Upper lobe of left lung (tissue), 6 donors: ENCODE results near the gene INPP4B. TPM values are rescaled to one million over a fixed set of nuclear protein-coding genes. Genes with fewer than 3 reads are reported as not detected.

Experiments
- ATAC-seq, 2 donors: fragments of 200-7000 bp; cut with Tn5 transposase; one replicate each; pipeline ENCODE4 v1.9.1; 2022; ENCODE audit warnings: mild to moderate bottlenecking in 2 of 2, moderate library complexity in 2 of 2; ENCODE audit not compliant: low FRiP score in 2 of 2
- DNase-seq, 2 donors: peaks; one replicate each; pipeline ENCODE4 v3.0.0-alpha.2; 2019 to 2020
- H3K27ac ChIP-seq, 4 donors: fragments of 200-600 bp; sonication (generic); one replicate each; pipeline ENCODE4 v1.5.1; 2016 to 2019
- H3K27me3 ChIP-seq, 4 donors: fragments of 200-600 bp; sonication (generic); one replicate each; pipeline ENCODE4 v1.5.1; 2017 to 2019
- H3K36me3 ChIP-seq, 4 donors: fragments of 200-600 bp; sonication (generic); one replicate each; pipeline ENCODE4 v1.5.1; 2016 to 2019
- H3K4me1 ChIP-seq, 4 donors: fragments of 200-600 bp; sonication (generic); one replicate each; pipeline ENCODE4 v1.5.1; 2018 to 2019
- H3K4me3 ChIP-seq, 4 donors: fragments of 200-600 bp; sonication (generic); one replicate each; pipeline ENCODE4 v1.5.1; 2017 to 2019; ENCODE audit warnings: mild to moderate bottlenecking in 2 of 4, moderate library complexity in 1 of 4
- H3K9me3 ChIP-seq, 4 donors: fragments of 200-600 bp; sonication (generic); one replicate each; pipeline ENCODE4 v1.5.1; 2018 to 2019
- EP300 ChIP-seq, 4 donors: sonication (generic); formaldehyde crosslinking; IDR thresholded peaks; one replicate each; pipeline ENCODE4 v1.5.1; 2017; ENCODE audit warnings: antibody characterized with exemption in 4 of 4, control low read depth in 2 of 4
- POLR2A ChIP-seq, 4 donors: fragments of 450-650 bp; IDR thresholded peaks; one replicate each; pipeline ENCODE4 v1.5.1; 2016 to 2017; ENCODE audit warnings: antibody characterized with exemption in 4 of 4, mild to moderate bottlenecking in 2 of 4
- POLR2AphosphoS5 ChIP-seq, 2 donors: sonication (generic); formaldehyde crosslinking; IDR thresholded peaks; one replicate each; pipeline ENCODE4 v1.5.1; 2017; ENCODE audit warnings: antibody characterized with exemption in 2 of 2
- WGBS, 2 donors: methylation state at CpG; one replicate each; pipeline ENCODE4 v1.1.5; 2017 to 2018; 5-methylcytosine and 5-hydroxymethylcytosine counted together
- total RNA-seq, 6 donors: library from RNA; depleted of rRNA in 4 of 6; stranded (reverse); fragments of >200 nt in 4 of 6; gene quantifications; one replicate each; pipeline versions ENCODE4 v1.1.0 to v1.2.1, GENCODE V29; 2016 to 2021
- TF ChIP-seq, protein P1 (sequence below), 6 experiments: fragments of 450-650 bp in 4 of 6; fragments of 200-600 bp in 2 of 6; sonication (generic) in 2 of 6; IDR thresholded peaks; one replicate each; pipeline ENCODE4 v1.5.1; 2016 to 2019; ENCODE audit warnings: antibody characterized with exemption in 6 of 6
- donor health status: DM: no; HTN: no; CAD: no; lungs with moderate emphysema.
- donor health status: DM: no; HTN: yes; CAD: no; lungs with severe emphysema.

Gene INPP4B
- total RNA-seq, 6 donors from 2014 or later = 4.7 to 31.4 (median 10.4) TPM

DNA sequence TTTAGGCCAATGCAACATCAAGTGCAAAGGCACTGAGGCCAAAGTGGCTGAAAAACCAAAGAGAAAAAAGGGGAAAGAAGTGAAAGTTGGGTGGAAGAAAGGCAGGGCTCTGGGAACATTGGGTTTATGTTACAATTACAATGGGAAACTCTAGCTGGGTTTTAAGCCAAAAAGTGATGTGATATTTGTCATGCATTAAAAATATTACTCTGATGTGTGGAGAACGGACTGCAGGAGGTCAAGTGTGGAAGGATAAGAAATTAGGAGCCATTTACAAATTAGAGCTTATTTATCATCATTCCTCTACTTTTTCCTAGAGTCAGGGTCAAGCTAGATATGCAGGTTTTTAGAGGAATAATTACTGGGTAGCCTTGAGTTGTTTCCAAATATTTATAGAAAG is 516.8 kb downstream of the INPP4B start:
- peaks cover 0 to 9% (median 0%) of the 10 kb centered on the region in 4 donors for H3K4me1 ChIP-seq
- TF ChIP-seq, protein P1, sequence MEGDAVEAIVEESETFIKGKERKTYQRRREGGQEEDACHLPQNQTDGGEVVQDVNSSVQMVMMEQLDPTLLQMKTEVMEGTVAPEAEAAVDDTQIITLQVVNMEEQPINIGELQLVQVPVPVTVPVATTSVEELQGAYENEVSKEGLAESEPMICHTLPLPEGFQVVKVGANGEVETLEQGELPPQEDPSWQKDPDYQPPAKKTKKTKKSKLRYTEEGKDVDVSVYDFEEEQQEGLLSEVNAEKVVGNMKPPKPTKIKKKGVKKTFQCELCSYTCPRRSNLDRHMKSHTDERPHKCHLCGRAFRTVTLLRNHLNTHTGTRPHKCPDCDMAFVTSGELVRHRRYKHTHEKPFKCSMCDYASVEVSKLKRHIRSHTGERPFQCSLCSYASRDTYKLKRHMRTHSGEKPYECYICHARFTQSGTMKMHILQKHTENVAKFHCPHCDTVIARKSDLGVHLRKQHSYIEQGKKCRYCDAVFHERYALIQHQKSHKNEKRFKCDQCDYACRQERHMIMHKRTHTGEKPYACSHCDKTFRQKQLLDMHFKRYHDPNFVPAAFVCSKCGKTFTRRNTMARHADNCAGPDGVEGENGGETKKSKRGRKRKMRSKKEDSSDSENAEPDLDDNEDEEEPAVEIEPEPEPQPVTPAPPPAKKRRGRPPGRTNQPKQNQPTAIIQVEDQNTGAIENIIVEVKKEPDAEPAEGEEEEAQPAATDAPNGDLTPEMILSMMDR (IDR thresholded peaks at IDR 0.05) = no peak
- H3K36me3 ChIP-seq = no peaks in the 10 kb centered on the region
- H3K27me3 ChIP-seq = no peaks in the 10 kb centered on the region
- DNase-seq (no peak), ATAC-seq (no peak)
- 70 to 73% methylated on average over 1 of the region's 1 CpG for WGBS, 2 donors
- no peak overlapping the region for H3K4me3 ChIP-seq
- no peaks in the 10 kb centered on the region for H3K9me3 ChIP-seq
- H3K27ac ChIP-seq = peak overlapping the region in 1 of 4 donors; percentile 2

GRCh38 chr4:142326181-142326580 is 519.9 kb downstream of the INPP4B start:
- H3K36me3 ChIP-seq = no peaks in the 10 kb centered on the region
- H3K27me3 ChIP-seq = no peaks in the 10 kb centered on the region
- DNase-seq (no peak), ATAC-seq (no peak)
- H3K4me3 ChIP-seq = no peak overlapping the region
- TF ChIP-seq POLR2A (IDR thresholded peaks at IDR 0.05) (no peak), EP300 (IDR thresholded peaks at IDR 0.05) (no peak), POLR2AphosphoS5 (IDR thresholded peaks at IDR 0.05) (no peak)
- TF ChIP-seq, protein P1 (IDR thresholded peaks at IDR 0.05) = no peak
- H3K4me1 ChIP-seq = peaks cover 0 to 3% (median 0%) of the 10 kb centered on the region in 4 donors
- whole genome bisulfite sequencing, 2 donors = 87% methylated on average over 4 of the region's 4 CpGs
- H3K9me3 ChIP-seq = no peaks in the 10 kb centered on the region
- no peak overlapping the region for H3K27ac ChIP-seq

DNA sequence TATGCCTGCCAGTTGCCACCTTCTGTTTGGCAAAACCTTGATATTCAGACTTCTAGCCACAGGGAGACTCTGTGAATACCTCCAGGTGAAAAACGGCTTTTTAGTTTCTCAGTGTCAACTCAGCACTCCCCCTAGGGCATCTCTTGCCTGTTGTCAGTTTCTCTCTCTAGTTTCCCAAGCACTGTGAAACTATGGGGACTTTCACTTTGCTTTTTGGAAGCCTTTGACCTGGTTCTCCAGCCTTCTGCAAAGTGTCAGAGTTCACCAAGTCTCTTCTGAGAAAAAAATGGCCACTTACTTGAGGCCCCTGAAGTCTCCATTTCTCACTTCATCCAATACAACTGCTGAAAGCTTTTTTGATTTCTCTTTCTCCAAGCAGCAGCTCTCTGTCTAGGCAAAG is 521.5 kb downstream of the INPP4B start:
- 54 to 68% methylated on average over 1 of the region's 1 CpG for WGBS, 2 donors
- Histone ChIP-seq H3K4me3 (no peak overlapping the region), H3K4me1 (no peaks in the 10 kb centered on the region), H3K9me3 (no peaks in the 10 kb centered on the region), H3K36me3 (no peaks in the 10 kb centered on the region), H3K27ac (no peak overlapping the region), H3K27me3 (no peaks in the 10 kb centered on the region)
- TF ChIP-seq POLR2AphosphoS5 (IDR thresholded peaks at IDR 0.05) = no peak
- TF ChIP-seq EP300 (IDR thresholded peaks at IDR 0.05) = no peak
- TF ChIP-seq, protein P1 (IDR thresholded peaks at IDR 0.05) = no peak
- TF ChIP-seq POLR2A (IDR thresholded peaks at IDR 0.05) = no peak
- no peak for DNase-seq
- ATAC-seq = no peak

DNA sequence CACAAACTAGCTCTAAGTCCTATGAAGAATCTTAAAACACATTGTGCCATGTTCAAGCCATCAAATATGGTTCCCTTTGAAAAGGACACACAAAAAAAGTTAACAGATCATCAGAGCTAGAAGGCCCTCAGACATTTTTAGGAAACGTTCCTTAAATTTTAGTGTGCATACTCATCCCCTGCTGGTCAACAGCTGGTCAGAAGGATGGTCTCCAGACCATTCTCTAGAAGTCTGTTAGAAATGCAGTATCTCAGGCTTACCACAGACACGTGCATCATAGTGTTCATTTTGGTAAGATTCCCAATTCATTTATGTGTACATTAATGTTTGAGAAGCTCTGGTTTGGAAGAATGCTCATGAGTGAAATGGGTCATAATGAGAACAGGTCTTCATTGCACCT is 523.1 kb downstream of the INPP4B start:
- Histone ChIP-seq H3K27ac (no peak overlapping the region), H3K4me1 (no peaks in the 10 kb centered on the region), H3K4me3 (no peak overlapping the region), H3K27me3 (no peaks in the 10 kb centered on the region), H3K36me3 (no peaks in the 10 kb centered on the region), H3K9me3 (no peaks in the 10 kb centered on the region)
- DNase-seq (no peak), ATAC-seq (no peak)
- TF ChIP-seq EP300 (IDR thresholded peaks at IDR 0.05) (no peak), POLR2A (IDR thresholded peaks at IDR 0.05) (no peak), POLR2AphosphoS5 (IDR thresholded peaks at IDR 0.05) (no peak)
- TF ChIP-seq, protein P1 (IDR thresholded peaks at IDR 0.05) = no peak
- WGBS, 2 donors = 76 to 91% methylated on average over 2 of the region's 2 CpGs

- Histone ChIP-seq H3K36me3 (no peaks in the 10 kb centered on the region), H3K9me3 (no peaks in the 10 kb centered on the region), H3K4me3 (no peak overlapping the region), H3K27ac (no peak overlapping the region), H3K27me3 (no peaks in the 10 kb centered on the region), H3K4me1 (peaks cover 0 to 4% (median 2%) of the 10 kb centered on the region in 4 donors)
- TF ChIP-seq POLR2AphosphoS5 (IDR thresholded peaks at IDR 0.05) (no peak), POLR2A (IDR thresholded peaks at IDR 0.05) (no peak), EP300 (IDR thresholded peaks at IDR 0.05) (no peak)
- TF ChIP-seq, protein P1 (IDR thresholded peaks at IDR 0.05) = no peak
- DNase-seq (no peak), ATAC-seq (no peak)
- WGBS, 2 donors = 74 to 79% methylated on average over 1 of the region's 1 CpG
Observed at GRCh38 chr4:142318280-142318679, 527.8 kb downstream of the INPP4B start.
